NT2/D1 (cell line): Measurements from ENCODE around the gene AP1M2.

Experiments used
- DNase-seq: peaks from one replicate; pipeline ENCODE4 v3.0.0-alpha.2; 2011; ENCODE audit warnings: low read depth, low spot score
- H3K27me3 ChIP-seq: 2 replicates; pipeline ENCODE4 v1.6.0; 2011; ENCODE audit warnings: mild to moderate bottlenecking; ENCODE audit not compliant: insufficient read length, insufficient read depth
- H3K36me3 ChIP-seq: 2 replicates; pipeline ENCODE4 v1.6.1; 2011; ENCODE audit warnings: mild to moderate bottlenecking, low read length, mixed read lengths; ENCODE audit not compliant: insufficient read depth, insufficient read length
- H3K4me1 ChIP-seq: 2 replicates; pipeline ENCODE4 v1.5.1; 2011; ENCODE audit not compliant: insufficient read depth, insufficient read length
- H3K4me3 ChIP-seq: 2 replicates; pipeline ENCODE4 v1.5.1; 2011; ENCODE audit warnings: low read depth; ENCODE audit not compliant: insufficient read length
- H3K9ac ChIP-seq: 2 replicates; pipeline ENCODE4 v1.6.0; 2011; ENCODE audit warnings: low read depth; ENCODE audit not compliant: insufficient read length
- H3K9me3 ChIP-seq: 2 replicates; pipeline ENCODE4 v1.5.1; 2011; ENCODE audit warnings: mild to moderate bottlenecking, low read length; ENCODE audit not compliant: insufficient read depth
- SUZ12 ChIP-seq: IDR thresholded peaks from 2 replicates; pipeline ENCODE4 v1.6.1; 2011; ENCODE audit not compliant: insufficient read length, insufficient read depth; ENCODE audit errors: extremely low read depth
- YY1 ChIP-seq: IDR thresholded peaks from 2 replicates; pipeline ENCODE4 v1.6.1; 2011; ENCODE audit not compliant: insufficient read length, insufficient read depth
- ZNF274 ChIP-seq: IDR thresholded peaks from 2 replicates; pipeline ENCODE4 v1.6.1; 2011; ENCODE audit warnings: mild to moderate bottlenecking, low read depth, low read length

Gene AP1M2

DNA sequence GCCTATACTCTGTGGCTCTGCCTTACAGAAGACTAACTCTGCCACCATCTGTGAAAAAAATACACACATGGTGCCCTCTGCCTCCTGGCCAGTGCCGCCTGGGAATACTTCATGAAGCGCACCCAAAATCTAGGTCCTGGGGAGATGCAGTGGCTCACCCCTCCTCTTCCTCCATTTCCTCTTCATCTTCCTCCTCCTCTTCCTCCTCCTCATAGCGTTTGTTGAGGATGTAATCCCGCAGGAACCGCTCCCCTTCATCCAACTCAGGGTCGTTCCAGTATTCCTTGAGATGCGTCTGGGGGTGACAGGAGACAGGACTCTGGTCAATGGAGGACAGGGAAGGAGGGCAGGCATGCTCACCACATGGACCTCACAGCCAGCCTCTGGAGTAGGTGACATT, 27.0 kb downstream of the AP1M2 start:
- no peak for DNase-seq
- TF ChIP-seq SUZ12 (no peak), ZNF274 (no peak), YY1 (no peak)
- Histone ChIP-seq H3K4me1 (peaks cover 5% of the 10 kb centered on the region), H3K4me3 (no peak overlapping the region), H3K36me3 (peaks cover 73% of the 10 kb centered on the region), H3K9ac (no peak overlapping the region), H3K9me3 (no peaks in the 10 kb centered on the region), H3K27me3 (no peaks in the 10 kb centered on the region)

- Histone ChIP-seq H3K27me3 (no peaks in the 10 kb centered on the region), H3K9me3 (no peaks in the 10 kb centered on the region), H3K4me1 (peaks cover 3% of the 10 kb centered on the region), H3K4me3 (no peak overlapping the region), H3K9ac (no peak overlapping the region), H3K36me3 (peaks cover 88% of the 10 kb centered on the region)
- no peak for DNase-seq
- TF ChIP-seq SUZ12 (no peak), ZNF274 (no peak), YY1 (no peak)
These were observed 29.4 kb downstream of the AP1M2 start for GRCh38 chr19:10557603-10558197.

- Histone ChIP-seq H3K27me3 (no peaks in the 10 kb centered on the region), H3K36me3 (peaks cover 85% of the 10 kb centered on the region), H3K9me3 (no peaks in the 10 kb centered on the region), H3K4me3 (no peak overlapping the region), H3K4me1 (peaks cover 6% of the 10 kb centered on the region), H3K9ac (no peak overlapping the region)
- TF ChIP-seq SUZ12 (no peak), ZNF274 (no peak), YY1 (no peak)
- no peak for DNase-seq
These were observed 31.5 kb downstream of the AP1M2 start for GRCh38 chr19:10555610-10555973.

DNA sequence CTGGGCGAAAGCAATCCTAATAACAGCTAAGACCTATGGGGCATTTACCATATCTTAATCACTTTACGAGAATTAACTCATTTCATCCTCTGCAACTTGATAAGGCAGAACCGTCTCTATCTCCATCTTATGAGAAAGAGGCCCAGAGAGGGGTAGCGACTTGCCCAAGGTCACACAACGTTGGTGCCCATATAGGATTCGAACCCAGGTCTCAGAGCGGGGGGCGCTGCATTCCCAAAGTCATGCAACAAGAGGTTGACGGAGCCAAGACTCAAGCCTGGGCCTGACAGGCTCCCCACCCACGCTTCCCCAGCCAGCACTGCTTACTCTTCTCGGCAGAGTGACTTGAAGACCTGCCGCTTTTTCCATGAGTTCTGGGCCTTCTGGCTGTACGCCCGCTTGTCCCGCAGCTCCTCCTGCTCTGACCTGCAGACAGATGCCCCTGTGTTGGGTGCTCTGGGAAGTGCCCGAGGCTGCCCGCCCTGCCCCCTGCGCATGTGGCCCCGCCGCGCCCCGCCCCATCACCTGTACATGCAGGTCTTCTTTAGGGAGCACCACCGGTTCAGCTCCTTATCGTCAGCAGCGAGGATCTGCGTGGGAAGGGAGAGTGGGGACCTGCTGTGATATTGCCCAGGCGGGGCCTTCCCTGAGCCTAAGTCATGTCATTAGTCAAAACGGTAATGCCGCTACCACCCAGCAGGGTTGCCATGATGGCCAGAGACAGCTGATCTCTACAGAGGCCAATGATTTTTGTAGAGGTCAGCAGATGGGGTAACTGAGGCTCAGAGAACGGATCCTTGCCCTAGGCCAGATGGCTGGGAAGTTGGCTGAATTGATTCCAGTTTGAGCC, 32.1 kb downstream of the AP1M2 start:
- Histone ChIP-seq H3K4me3 (no peak overlapping the region), H3K9me3 (no peaks in the 10 kb centered on the region), H3K36me3 (peaks cover 84% of the 10 kb centered on the region), H3K4me1 (peaks cover 6% of the 10 kb centered on the region), H3K27me3 (no peaks in the 10 kb centered on the region), H3K9ac (no peak overlapping the region)
- DNase-seq = no peak
- TF ChIP-seq ZNF274 (no peak), YY1 (no peak), SUZ12 (no peak)

GRCh38 chr19:10553943-10554381, 33.1 kb downstream of the AP1M2 start:
- H3K4me3 ChIP-seq = no peak overlapping the region

GRCh38 chr19:10553087-10553667, 33.9 kb downstream of the AP1M2 start:
- peaks cover 6% of the 10 kb centered on the region for H3K4me1 ChIP-seq
- no peaks in the 10 kb centered on the region for H3K27me3 ChIP-seq
- H3K9me3 ChIP-seq = no peaks in the 10 kb centered on the region
- no peak for DNase-seq
- H3K9ac ChIP-seq = no peak overlapping the region
- TF ChIP-seq SUZ12 (no peak), ZNF274 (no peak), YY1 (no peak)
- peaks cover 81% of the 10 kb centered on the region for H3K36me3 ChIP-seq
- H3K4me3 ChIP-seq = no peak overlapping the region

More at GRCh38 chr19:10553943-10554381, 33.1 kb downstream of the AP1M2 start:
- H3K9ac ChIP-seq = peak overlapping the region; percentile 32
- peaks cover 6% of the 10 kb centered on the region for H3K4me1 ChIP-seq
- no peak for DNase-seq
- H3K36me3 ChIP-seq = peaks cover 81% of the 10 kb centered on the region
- no peak for TF ChIP-seq ZNF274
- TF ChIP-seq YY1 = no peak
- no peak for TF ChIP-seq SUZ12
- H3K9me3 ChIP-seq = no peaks in the 10 kb centered on the region
- no peaks in the 10 kb centered on the region for H3K27me3 ChIP-seq

- peaks cover 78% of the 10 kb centered on the region for H3K36me3 ChIP-seq
- DNase-seq = no peak
- no peaks in the 10 kb centered on the region for H3K27me3 ChIP-seq
- TF ChIP-seq YY1 (no peak), ZNF274 (no peak), SUZ12 (no peak)
- no peak overlapping the region for H3K9ac ChIP-seq
- H3K4me1 ChIP-seq = peaks cover 6% of the 10 kb centered on the region
- H3K4me3 ChIP-seq = no peak overlapping the region
- no peaks in the 10 kb centered on the region for H3K9me3 ChIP-seq
These were observed 34.5 kb downstream of the AP1M2 start for GRCh38 chr19:10552510-10553053.
